GM18507 (cell line): ENCODE results near the gene ZNF335.

Experiments used
- DNase-seq: peaks from one replicate; pipeline ENCODE4 v3.0.0; 2011; ENCODE audit warnings: low read depth; ENCODE audit not compliant: insufficient read length; ENCODE audit errors: extremely low spot score
- FAIRE-seq: peaks from 2 replicates; lab custom pipeline; 2011; peaks lifted over from hg19 to GRCh38; lab: Jason Lieb, UNC

ZNF335 gene

DNA sequence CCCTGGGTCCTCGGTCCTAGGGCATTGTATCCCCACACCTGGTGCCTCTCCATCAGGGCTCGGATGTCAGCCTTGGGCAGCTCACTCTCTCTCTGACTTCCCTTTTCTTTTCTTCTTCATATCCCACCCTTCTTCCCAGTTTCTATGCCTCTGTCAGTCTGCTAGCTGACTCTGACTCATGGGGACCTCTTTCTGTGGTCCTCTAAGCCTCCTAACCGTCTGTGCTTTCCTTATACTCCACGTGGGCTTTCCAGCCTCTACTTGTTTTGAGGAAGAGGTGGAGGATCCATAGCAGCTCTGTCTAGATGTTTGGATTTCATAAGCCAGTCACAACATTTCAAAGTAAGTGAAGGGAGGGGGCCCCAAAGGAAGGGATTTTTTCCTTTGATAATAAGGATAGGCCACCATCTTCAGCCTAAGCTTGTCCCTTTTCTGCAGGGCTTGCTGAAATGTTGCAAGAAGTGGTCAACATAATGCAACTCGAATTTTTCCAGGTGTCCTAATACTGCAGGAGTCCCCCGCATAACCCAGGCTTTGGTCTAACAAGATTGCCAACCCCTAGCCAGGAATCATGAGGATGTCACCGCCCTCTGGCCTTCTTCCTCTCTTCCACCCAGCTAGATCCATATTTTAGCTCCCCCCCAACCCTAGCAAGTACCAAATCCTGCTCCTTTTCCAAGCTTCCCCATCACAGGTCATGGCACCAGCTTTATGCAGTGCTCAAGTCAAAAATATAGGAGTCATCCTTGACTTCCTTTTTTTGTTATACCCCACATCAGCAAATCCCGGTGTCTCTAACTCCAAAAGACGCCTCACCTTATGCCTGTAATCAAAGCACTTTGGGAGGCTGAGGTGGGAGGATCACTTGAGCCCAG, 51.3 kb downstream of the ZNF335 start:
- DNase-seq (no peak), FAIRE-seq (no peak)

GRCh38 chr20:45919542-45920399, 52.2 kb downstream of the ZNF335 start:
- FAIRE-seq (no peak), DNase-seq (no peak)

GRCh38 chr20:45918779-45919537, 53.0 kb downstream of the ZNF335 start:
- FAIRE-seq: no peak
- no peak for DNase-seq

DNA sequence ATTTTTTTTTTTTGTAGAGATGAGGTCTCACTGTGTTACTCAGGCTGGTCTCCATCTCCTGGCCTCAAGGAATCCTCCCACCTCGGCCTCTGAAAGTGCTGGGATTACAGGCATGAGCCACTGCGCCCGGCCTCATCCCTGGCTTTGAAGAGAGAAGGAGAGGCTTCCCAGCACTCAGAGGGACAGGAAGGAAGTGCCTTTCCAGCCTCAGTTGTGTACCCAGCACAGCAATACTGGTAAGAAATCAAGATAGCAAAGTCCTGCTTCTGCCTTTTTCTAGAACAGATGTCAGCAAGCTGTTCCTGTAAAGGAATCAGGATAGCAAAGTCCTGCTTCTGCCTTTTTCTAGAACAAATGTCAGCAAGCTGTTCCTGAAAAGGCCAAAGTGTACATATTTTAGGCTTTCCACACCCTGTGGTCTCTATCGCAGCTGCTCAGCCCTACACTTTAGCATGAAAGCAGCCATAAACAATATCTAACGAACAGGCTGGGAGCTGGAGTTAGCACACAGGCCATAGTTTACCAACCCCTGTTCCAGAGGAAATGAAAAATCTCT, 53.7 kb downstream of the ZNF335 start:
- DNase-seq (no peak), FAIRE-seq (no peak)

DNA sequence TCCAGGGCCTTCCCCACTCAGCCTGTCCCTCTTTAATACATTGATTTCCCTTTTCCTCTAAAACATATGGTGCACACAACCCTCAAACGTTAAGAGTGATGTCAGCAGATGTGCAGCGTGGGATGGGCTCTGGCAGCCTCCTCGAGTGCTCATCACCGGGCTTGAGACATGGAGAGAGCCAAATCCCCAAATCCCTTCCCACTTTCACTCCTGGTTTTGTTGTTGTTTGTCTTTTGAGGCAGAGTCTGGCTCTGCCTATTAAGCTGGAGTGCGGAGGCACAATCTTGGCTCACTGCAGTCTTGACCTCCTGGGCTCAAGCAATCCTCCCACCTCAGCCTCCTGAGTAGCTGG, 54.2 kb downstream of the ZNF335 start:
- FAIRE-seq (no peak), DNase-seq (no peak)

- FAIRE-seq (no peak), DNase-seq (no peak)
Measured at GRCh38 chr20:45913116-45913515, 58.9 kb downstream of the ZNF335 start.

- DNase-seq (no peak), FAIRE-seq (no peak)
Measured at GRCh38 chr20:45912344-45912682, 59.7 kb downstream of the ZNF335 start.

GRCh38 chr20:45911486-45912343, 60.3 kb downstream of the ZNF335 start, which contains the start of gene PLTP:
Gene PLTP (minus strand): TSS chr20:45912155. CDS start chr20:45911452, 703 bp downstream.
- no peak for DNase-seq
- FAIRE-seq: no peak

- FAIRE-seq (peak; percentile 98), DNase-seq (peak; percentile 95)
Measured at GRCh38 chr20:45910670-45911485, 61.1 kb downstream of the ZNF335 start.

- no peak for FAIRE-seq
- DNase-seq: no peak
Measured at GRCh38 chr20:45909817-45910669, 62.0 kb downstream of the ZNF335 start.

- DNase-seq: no peak
- FAIRE-seq: no peak
Measured at GRCh38 chr20:45909336-45909808, 62.6 kb downstream of the ZNF335 start.

DNA sequence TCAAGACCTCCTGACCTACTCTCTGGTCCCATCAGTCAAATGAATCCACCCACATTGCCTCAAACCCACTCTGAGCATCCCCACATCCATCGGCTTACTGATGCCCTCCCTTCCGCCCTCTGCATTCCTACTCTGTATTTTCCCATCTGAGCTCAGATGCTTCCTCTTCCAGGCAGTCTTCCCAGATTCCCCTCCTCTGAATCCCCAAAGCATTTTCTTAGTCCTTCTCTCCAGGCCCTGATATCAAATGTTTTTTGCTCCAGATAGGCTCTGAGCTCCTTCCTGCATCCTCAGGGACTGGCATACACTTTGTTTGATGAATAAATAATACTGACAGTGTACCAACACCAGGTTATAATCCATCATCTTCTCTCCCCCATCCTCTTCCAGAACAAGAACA, 63.9 kb downstream of the ZNF335 start:
- DNase-seq: no peak
- FAIRE-seq: no peak

DNA sequence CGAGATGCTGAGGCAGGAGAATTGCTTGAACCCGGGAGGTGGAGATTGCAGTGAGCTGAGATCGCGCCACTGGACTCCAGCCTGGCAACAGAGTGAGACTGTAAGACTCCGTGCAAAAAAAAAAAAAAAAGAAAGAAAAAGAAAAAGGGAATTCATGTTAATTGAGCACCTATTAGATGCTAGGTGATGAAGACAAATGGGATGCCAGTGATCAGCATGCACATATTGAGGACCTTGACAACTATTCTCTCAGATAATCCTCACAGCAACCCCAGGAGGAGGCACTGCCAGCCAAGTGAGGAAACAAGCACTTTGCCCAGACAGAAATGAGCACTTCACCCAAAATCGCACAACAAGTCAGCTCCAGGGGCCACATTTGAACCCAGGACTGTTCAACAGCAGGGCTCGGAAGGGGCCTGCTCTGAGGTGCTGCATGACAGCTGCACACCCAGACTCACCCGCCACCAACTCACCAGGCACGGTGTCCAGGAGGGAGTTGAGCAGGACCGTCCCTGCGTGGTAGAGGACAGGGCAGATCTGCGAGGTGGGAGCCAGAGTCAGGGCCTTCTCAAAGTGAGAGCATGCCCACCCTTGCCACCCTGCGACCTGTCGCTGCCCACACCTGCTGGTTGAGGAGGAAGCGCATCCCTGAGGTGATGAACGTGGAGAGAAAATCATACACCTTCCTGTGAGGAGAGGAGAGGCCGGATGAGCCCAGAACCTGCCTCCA, 64.6 kb downstream of the ZNF335 start:
- FAIRE-seq: no peak

DNA sequence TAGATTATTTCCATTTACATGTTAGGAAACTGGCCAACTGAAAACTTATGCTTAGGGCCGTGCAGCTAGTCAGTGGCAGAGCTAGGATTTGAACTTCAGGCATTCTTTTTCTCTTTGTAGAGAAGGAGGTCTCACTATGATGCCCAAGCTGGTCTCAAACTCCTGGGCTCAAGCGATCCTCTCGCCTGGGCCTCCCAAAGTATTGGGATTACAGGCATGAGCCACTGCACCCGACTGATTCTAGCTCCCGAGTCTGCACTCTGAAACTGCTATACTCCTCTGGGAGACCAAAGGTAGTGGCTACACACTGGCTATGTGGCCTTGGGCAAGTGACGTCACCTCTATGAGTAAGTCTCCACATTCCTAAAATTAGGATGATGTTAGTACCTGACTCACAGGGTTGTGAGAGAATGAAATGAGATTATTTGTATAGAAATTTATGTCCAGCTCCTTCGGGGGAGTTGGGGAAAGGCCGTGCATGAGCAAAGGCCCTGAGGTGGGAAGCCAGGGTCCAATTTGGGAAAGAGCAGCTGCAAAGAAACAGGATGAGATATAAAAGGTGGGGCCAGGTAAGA, 66.4 kb downstream of the ZNF335 start:
- DNase-seq (no peak), FAIRE-seq (no peak)

More for the DNA sequence above, 64.6 kb downstream of the ZNF335 start:
- DNase-seq: no peak

DNA sequence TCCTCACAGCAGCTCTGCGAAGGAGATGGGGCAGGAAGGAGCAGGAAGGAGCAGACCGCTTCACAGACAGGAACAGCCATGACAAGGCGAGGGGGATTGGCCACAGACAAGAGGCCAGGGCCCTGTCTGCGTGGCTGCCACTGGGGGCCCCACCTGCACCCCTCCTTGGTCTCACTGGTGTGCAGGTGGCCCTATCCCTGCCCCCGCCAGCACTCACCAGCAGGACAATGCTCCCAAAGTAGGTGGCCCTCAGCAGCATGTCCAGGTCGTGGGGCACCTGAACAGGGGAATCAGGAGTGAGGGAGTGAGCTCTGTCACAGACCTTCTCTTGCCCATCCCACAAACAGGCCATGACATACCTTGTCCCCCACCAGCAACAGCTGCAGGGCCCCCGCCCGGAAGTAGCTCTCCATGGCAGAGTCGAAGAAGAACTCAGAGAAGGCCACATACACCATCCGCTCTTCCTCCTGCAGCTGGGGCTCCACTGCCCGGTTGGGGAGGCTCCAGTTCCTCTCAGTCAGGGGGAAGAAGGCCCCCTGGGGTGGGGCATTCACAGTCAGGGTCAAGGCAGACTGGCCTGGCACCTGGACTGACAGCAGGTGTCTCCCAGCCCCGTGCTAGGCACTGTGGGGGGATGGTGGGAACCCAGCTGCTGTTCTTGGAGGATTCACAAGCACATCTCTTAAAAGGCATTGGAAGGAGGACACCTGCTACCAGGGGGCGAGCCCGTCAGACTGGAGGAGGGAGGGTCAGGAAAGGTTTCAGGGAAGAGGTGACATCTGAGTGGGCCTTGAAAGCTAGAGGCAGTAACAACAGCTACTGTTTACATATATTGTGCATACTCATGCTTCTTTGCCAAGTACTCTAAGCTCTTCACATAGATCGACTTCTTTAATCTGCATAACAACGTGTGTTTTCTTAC, 67.2 kb downstream of the ZNF335 start:
- DNase-seq (no peak), FAIRE-seq (no peak)
